GM13977 (cell line): ENCODE measurements around the gene PHF23.

Source experiments
- DNase-seq: peaks from one replicate; pipeline ENCODE4 v3.0.0; 2012; ENCODE audit warnings: low spot score
- CTCF ChIP-seq: IDR thresholded peaks from 2 replicates; pipeline ENCODE4 v1.5.1; 2012; ENCODE audit warnings: mild to moderate bottlenecking, control low read depth; ENCODE audit not compliant: insufficient read depth; ENCODE audit errors: extremely low read depth, missing control alignments
- in situ Hi-C: fragments of 300-500 bp; cut with MboI; formaldehyde crosslinking; loops from one replicate; pipeline ENCODE4 v1.12.0; 2022; ENCODE audit warnings: low sequenced_read_pairs, low pct_unique_long_range_greater_than_20kb, mixed read lengths, inconsistent platforms; ENCODE audit not compliant: unreplicated experiment

PHF23 gene

GRCh38 chr17:7262192-7262934 lies 23.1 kb upstream of the PHF23 start, which contains the start of gene CLDN7:
Gene CLDN7 (minus strand): TSS chr17:7262478. CDS start chr17:7262043, 435 bp downstream.
- in situ Hi-C loops: no loop called here
- peak; percentile 39 for DNase-seq
- no peak for TF ChIP-seq CTCF

DNA sequence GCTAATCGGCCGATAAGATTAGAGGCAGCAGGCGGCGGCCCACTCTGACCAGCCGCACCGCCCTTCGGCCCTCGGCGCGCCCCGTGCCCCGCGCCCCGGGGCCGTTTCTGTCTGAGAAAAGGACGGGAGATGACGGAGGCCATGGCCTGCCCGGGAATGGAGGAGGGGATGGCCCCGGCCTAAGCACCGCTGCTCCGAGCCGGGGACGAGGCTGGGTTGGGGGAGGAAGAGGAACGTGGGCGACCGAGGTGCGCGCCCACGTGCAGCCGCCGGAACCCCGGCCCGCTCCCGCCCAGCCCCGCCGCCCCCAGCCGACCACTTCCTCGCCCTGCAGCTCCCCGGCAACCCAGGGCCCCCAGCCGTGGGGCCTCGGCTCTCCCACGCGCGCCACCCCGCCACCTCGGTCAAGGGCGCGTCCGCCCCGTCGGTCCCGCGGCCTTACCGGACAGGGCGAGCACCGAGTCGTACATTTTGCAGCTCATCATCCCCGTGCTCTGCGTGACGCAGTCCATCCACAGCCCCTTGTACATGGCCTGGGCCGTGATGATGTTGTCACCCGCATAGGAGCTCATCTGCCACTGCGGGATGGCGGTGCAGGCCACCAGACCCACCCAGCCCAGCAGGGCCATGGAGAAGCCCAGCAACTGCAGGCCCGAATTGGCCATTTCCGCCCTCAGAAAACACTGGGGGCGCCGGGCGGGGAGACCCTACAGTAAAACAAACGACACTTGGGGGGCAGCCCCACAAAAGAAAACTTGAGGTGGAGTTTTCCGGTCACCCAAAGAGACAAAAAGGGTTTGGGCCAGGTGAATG lies 22.3 kb upstream of the PHF23 start:
- no peak for TF ChIP-seq CTCF
- in situ Hi-C loops: no loop called here
- peak; percentile 70 for DNase-seq

- TF ChIP-seq CTCF: no peak
- peak; percentile 64 for DNase-seq
- in situ Hi-C loops: no loop called here
These were observed 21.6 kb upstream of the PHF23 start for GRCh38 chr17:7260651-7261378.

GRCh38 chr17:7260151-7260550 lies 20.9 kb upstream of the PHF23 start:
- TF ChIP-seq CTCF: no peak
- DNase-seq: no peak
- in situ Hi-C loops: no loop called here

- DNase-seq: no peak
- in situ Hi-C loops: no loop called here
- TF ChIP-seq CTCF: no peak
These were observed 20.3 kb upstream of the PHF23 start for GRCh38 chr17:7259555-7259889.

DNA sequence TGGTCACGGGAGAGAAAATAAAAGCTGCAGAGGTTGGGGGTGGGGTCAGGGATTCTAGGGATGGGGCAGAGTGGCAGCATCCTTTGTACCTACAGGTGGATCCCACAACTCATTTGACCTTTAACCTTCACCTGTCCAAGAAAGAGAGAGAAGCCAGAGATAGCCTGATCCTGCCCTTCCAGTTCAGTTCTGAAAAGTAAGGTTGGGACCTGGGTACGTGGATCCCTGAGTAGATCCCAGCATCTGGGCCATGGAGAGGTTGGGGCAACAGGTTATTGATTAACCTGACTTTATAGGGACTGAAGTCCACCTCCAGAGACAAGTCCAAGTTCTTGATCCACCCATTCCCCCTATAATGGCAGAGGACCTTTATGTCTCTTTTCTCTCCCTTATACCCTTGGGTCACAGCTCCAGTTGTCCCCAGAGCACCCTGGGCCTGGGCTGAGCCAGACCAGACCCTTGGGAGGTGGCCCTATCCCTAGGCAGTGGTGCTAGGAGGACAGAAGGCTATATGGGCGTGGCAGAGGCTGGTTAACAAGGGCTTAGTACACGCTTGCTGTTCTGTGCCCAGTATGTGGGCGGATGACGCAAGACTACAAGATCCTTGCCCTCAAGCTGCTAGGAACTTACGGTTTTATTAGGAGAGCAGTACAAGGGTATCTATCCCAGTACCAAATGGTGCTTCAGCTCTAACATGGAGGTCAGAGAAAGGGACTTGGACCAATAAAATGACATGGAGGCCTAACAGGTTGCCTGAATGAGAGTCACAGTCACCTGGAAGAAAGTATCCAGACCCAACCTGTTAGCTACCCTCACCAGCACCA lies 19.7 kb upstream of the PHF23 start:
- in situ Hi-C loops: no loop called here
- no peak for TF ChIP-seq CTCF
- DNase-seq: no peak
